Effector CD4-positive, alpha-beta T cell (primary cell): ENCODE results near the gene DPYSL5.

Source experiments
- DNase-seq: peaks from one replicate; pipeline ENCODE4 v3.0.0-alpha.2; 2020

Gene DPYSL5

GRCh38 chr2:26846334-26847306, 1.3 kb upstream of the DPYSL5 start:
- DNase-seq, result peak; percentile 24

- no peak for DNase-seq
Measured at GRCh38 chr2:26847307-26847654, 651 bp upstream of the DPYSL5 start.

GRCh38 chr2:26848336-26849055, 564 bp downstream of the DPYSL5 start:
- DNase-seq, result no peak

GRCh38 chr2:26849056-26849999, 1.4 kb downstream of the DPYSL5 start:
- no peak for DNase-seq

GRCh38 chr2:26850000-26850431, 2.1 kb downstream of the DPYSL5 start:
- DNase-seq, result no peak

- no peak for DNase-seq
Measured at GRCh38 chr2:26850505-26850904, 2.6 kb downstream of the DPYSL5 start.

- DNase-seq, result no peak
Measured at GRCh38 chr2:26852405-26853306, 4.7 kb downstream of the DPYSL5 start.

- DNase-seq, result no peak
Measured at GRCh38 chr2:26853751-26854150, 5.8 kb downstream of the DPYSL5 start.

- no peak for DNase-seq
Measured at GRCh38 chr2:26854283-26854827, 6.4 kb downstream of the DPYSL5 start.

GRCh38 chr2:26855466-26855865, 7.5 kb downstream of the DPYSL5 start:
- no peak for DNase-seq

- no peak for DNase-seq
Measured at GRCh38 chr2:26859622-26860021, 11.7 kb downstream of the DPYSL5 start.

- DNase-seq, result no peak
Measured at GRCh38 chr2:26860211-26860850, 12.4 kb downstream of the DPYSL5 start.

GRCh38 chr2:26861610-26862224, 13.8 kb downstream of the DPYSL5 start:
- no peak for DNase-seq

- DNase-seq, result no peak
Measured at GRCh38 chr2:26864226-26864625, 16.3 kb downstream of the DPYSL5 start.

GRCh38 chr2:26864646-26865045, 16.7 kb downstream of the DPYSL5 start:
- DNase-seq, result no peak

GRCh38 chr2:26870585-26871095, 22.7 kb downstream of the DPYSL5 start:
- DNase-seq, result no peak

- DNase-seq, result no peak
Measured at GRCh38 chr2:26873286-26873983, 25.5 kb downstream of the DPYSL5 start.

- DNase-seq, result no peak
Measured at GRCh38 chr2:26874514-26874913, 26.6 kb downstream of the DPYSL5 start.

GRCh38 chr2:26875065-26875634, 27.2 kb downstream of the DPYSL5 start:
- DNase-seq, result no peak
